HEK293T (cell line): ENCODE measurements around the gene CEP41.

ENCODE experiments used
- ARNT ChIP-seq: fragments of 450-650 bp; IDR thresholded peaks from 2 replicates; pipeline ENCODE4 v1.6.1; 2017; ENCODE audit warnings: mild to moderate bottlenecking
- ELF4 ChIP-seq: fragments of 450-650 bp; IDR thresholded peaks from 2 replicates; pipeline ENCODE4 v1.6.1; 2017; ENCODE audit warnings: antibody characterized with exemption
- FOXA1 ChIP-seq: fragments of 450-650 bp; IDR thresholded peaks from 2 replicates; pipeline ENCODE4 v1.6.1; 2016; ENCODE audit warnings: mild to moderate bottlenecking
- FOXM1 ChIP-seq: fragments of 450-650 bp; IDR thresholded peaks from 2 replicates; pipeline ENCODE4 v1.6.1; 2017; ENCODE audit warnings: mild to moderate bottlenecking, borderline replicate concordance
- NFRKB ChIP-seq: fragments of 450-650 bp; IDR thresholded peaks from 2 replicates; pipeline ENCODE4 v1.6.1; 2016; ENCODE audit warnings: mild to moderate bottlenecking, moderate library complexity
- PKNOX1 ChIP-seq: fragments of 450-650 bp; IDR thresholded peaks from 2 replicates; pipeline ENCODE4 v1.6.1; 2016
- SP1 ChIP-seq: fragments of 450-650 bp; IDR thresholded peaks from 2 replicates; pipeline ENCODE4 v1.6.1; 2017

- TF ChIP-seq SP1 (no peak), FOXA1 (no peak), FOXM1 (no peak), NFRKB (no peak), PKNOX1 (no peak), ARNT (no peak), ELF4 (no peak)
Observed at GRCh38 chr7:130377178-130377577, 63.6 kb downstream of the CEP41 start.
